Measurements from ENCODE around the gene SYTL4. TPM values are rescaled to one million over a fixed set of nuclear protein-coding genes. Genes with fewer than 3 reads are reported as not detected.

SYTL4 gene
- total and polyA plus RNA-seq, 8 donors: 8.8 to 14.9 (median 11.6) TPM

- Histone ChIP-seq H3K27me3 (peaks cover 0 to 10% of the 10 kb centered on the region in 2 donors), H3K27ac (no peak overlapping the region), H3K4me1 (no peaks in the 10 kb centered on the region), H3K36me3 (no peaks in the 10 kb centered on the region), H3K4me3 (no peak overlapping the region), H3K9me3 (no peaks in the 10 kb centered on the region)
- no peak for DNase-seq
- intact Hi-C loops (cut with DNase I): no loop called here
- TF ChIP-seq CTCF (IDR thresholded peaks at IDR 0.05): no peak
- ATAC-seq: no peak
These were observed 96.9 kb downstream of the SYTL4 start for GRCh38 chrX:100635040-100635439.

- DNase-seq (no peak), ATAC-seq (no peak)
- no peaks in the 10 kb centered on the region for H3K9me3 ChIP-seq
- no peaks in the 10 kb centered on the region for H3K36me3 ChIP-seq
- H3K27me3 ChIP-seq: no peaks in the 10 kb centered on the region
- no peaks in the 10 kb centered on the region for H3K4me1 ChIP-seq
- H3K4me3 ChIP-seq: no peak overlapping the region
- TF ChIP-seq CTCF (IDR thresholded peaks at IDR 0.05): no peak
- intact Hi-C loops (cut with DNase I): no loop called here
- no peak overlapping the region for H3K27ac ChIP-seq
These were observed 105.9 kb downstream of the SYTL4 start for GRCh38 chrX:100625985-100626491.

Other genes with a start within 250 kb of the SYTL4 start
- not detected for gene TNMD, start 147.2 kb downstream of the SYTL4 start, total RNA-seq
- gene TNMD, start 147.2 kb downstream of the SYTL4 start, polyA plus RNA-seq (ENCODE audit: insufficient read length in 6 of 6): under 1 TPM in 3 of 6 donors, not detected in 3; 0.14 to 0.32 (median 0.30) TPM
- 10 to 100 TPM; 13.2 to 21.0 TPM for gene TSPAN6, start 95.3 kb downstream of the SYTL4 start, total RNA-seq
- gene TSPAN6, start 95.3 kb downstream of the SYTL4 start, polyA plus RNA-seq (ENCODE audit: insufficient read length in 6 of 6): 100 to 1,000 TPM in 5 of 6 donors, 10 to 100 TPM in 1; 94.8 to 117 (median 106) TPM
- 10 to 100 TPM; 25.1 to 25.9 TPM for gene SRPX2, start 87.9 kb downstream of the SYTL4 start, total RNA-seq
- gene SRPX2, start 87.9 kb downstream of the SYTL4 start, polyA plus RNA-seq (ENCODE audit: insufficient read length in 6 of 6): 10 to 100 TPM; 28.8 to 39.0 (median 34.8) TPM
- gene CSTF2, start 88.3 kb upstream of the SYTL4 start, total RNA-seq: 10 to 100 TPM; 17.2 to 17.6 TPM
- gene CSTF2, start 88.3 kb upstream of the SYTL4 start, polyA plus RNA-seq (ENCODE audit: insufficient read length in 6 of 6): 10 to 100 TPM; 20.3 to 22.9 (median 21.9) TPM
- not detected for gene NOX1, start 142.2 kb upstream of the SYTL4 start, total RNA-seq
- 1 to 10 TPM in 2 of 6 donors, under 1 TPM in 4; 0.37 to 1.1 (median 0.73) TPM for gene NOX1, start 142.2 kb upstream of the SYTL4 start, polyA plus RNA-seq (ENCODE audit: insufficient read length in 6 of 6)
- gene XKRX, start 196.8 kb upstream of the SYTL4 start, total RNA-seq: 10 to 100 TPM in 1 of 2 donors, 1 to 10 TPM in 1; 7.4 to 14.3 TPM
- 1 to 10 TPM; 1.7 to 3.6 (median 2.4) TPM for gene XKRX, start 196.8 kb upstream of the SYTL4 start, polyA plus RNA-seq (ENCODE audit: insufficient read length in 6 of 6)
- not detected for gene ARL13A, start 237.6 kb upstream of the SYTL4 start, total RNA-seq
- gene ARL13A, start 237.6 kb upstream of the SYTL4 start, polyA plus RNA-seq (ENCODE audit: insufficient read length in 6 of 6): 1 to 10 TPM in 1 of 6 donors, under 1 TPM in 5; 0.35 to 1.2 (median 0.58) TPM